ENCODE measurements around the gene KIF7.

The KIF7 gene

GRCh38 chr15:89667706-89667960 lies 12.4 kb upstream of the KIF7 start:
- H3K9me3 ChIP-seq (ENCODE audit: low read length), result no peaks in the 10 kb centered on the region
- peaks cover 13% of the 10 kb centered on the region for H3K4me1 ChIP-seq (ENCODE audit: insufficient read depth, low read length)
- no peak overlapping the region for H3K27ac ChIP-seq (ENCODE audit: low read depth, low read length)
- H3K4me3 ChIP-seq (ENCODE audit: low read depth in 1 of 2, low read length in 2 of 2), result no peak overlapping the region
- H3K27me3 ChIP-seq (ENCODE audit: control insufficient read depth in 1 of 2, insufficient read depth in 2 of 2, low read length in 2 of 2), result no peaks in the 10 kb centered on the region
- H3K9ac ChIP-seq (ENCODE audit: low read length), result no peak overlapping the region
- no peaks in the 10 kb centered on the region for H3K36me3 ChIP-seq (ENCODE audit: insufficient read depth, low read length)

- no peaks in the 10 kb centered on the region for H3K36me3 ChIP-seq (ENCODE audit: insufficient read depth, low read length)
- no peaks in the 10 kb centered on the region for H3K9me3 ChIP-seq (ENCODE audit: low read length)
- no peak overlapping the region for H3K9ac ChIP-seq (ENCODE audit: low read length)
- no peak overlapping the region for H3K27ac ChIP-seq (ENCODE audit: low read depth, low read length)
- peaks cover 9% of the 10 kb centered on the region for H3K4me1 ChIP-seq (ENCODE audit: insufficient read depth, low read length)
- H3K27me3 ChIP-seq (ENCODE audit: control insufficient read depth in 1 of 2, insufficient read depth in 2 of 2, low read length in 2 of 2), result no peaks in the 10 kb centered on the region
- no peak overlapping the region for H3K4me3 ChIP-seq (ENCODE audit: low read depth in 1 of 2, low read length in 2 of 2)
Observed at GRCh38 chr15:89666858-89667705, 11.8 kb upstream of the KIF7 start.

GRCh38 chr15:89666184-89666857 lies 11.1 kb upstream of the KIF7 start:
- Histone ChIP-seq H3K9ac (ENCODE audit: low read length) (no peak overlapping the region), H3K27ac (ENCODE audit: low read depth, low read length) (peak overlapping the region; percentile 80), H3K36me3 (ENCODE audit: insufficient read depth, low read length) (no peaks in the 10 kb centered on the region), H3K4me3 (ENCODE audit: low read depth in 1 of 2, low read length in 2 of 2) (peak overlapping the region; percentile 23 to 47), H3K4me1 (ENCODE audit: insufficient read depth, low read length) (peaks cover 9% of the 10 kb centered on the region), H3K27me3 (ENCODE audit: control insufficient read depth in 1 of 2, insufficient read depth in 2 of 2, low read length in 2 of 2) (no peaks in the 10 kb centered on the region), H3K9me3 (ENCODE audit: low read length) (no peaks in the 10 kb centered on the region)

GRCh38 chr15:89665449-89666181 lies 10.3 kb upstream of the KIF7 start:
- Histone ChIP-seq H3K36me3 (ENCODE audit: insufficient read depth, low read length) (no peaks in the 10 kb centered on the region), H3K9ac (ENCODE audit: low read length) (no peak overlapping the region), H3K9me3 (ENCODE audit: low read length) (no peaks in the 10 kb centered on the region), H3K27ac (ENCODE audit: low read depth, low read length) (peak overlapping the region; percentile 80), H3K4me3 (ENCODE audit: low read depth in 1 of 2, low read length in 2 of 2) (peak overlapping the region; percentile 23 to 49), H3K27me3 (ENCODE audit: control insufficient read depth in 1 of 2, insufficient read depth in 2 of 2, low read length in 2 of 2) (no peaks in the 10 kb centered on the region), H3K4me1 (ENCODE audit: insufficient read depth, low read length) (peaks cover 9% of the 10 kb centered on the region)

- Histone ChIP-seq H3K27me3 (ENCODE audit: control insufficient read depth in 1 of 2, insufficient read depth in 2 of 2, low read length in 2 of 2) (no peaks in the 10 kb centered on the region), H3K9ac (ENCODE audit: low read length) (no peak overlapping the region), H3K4me1 (ENCODE audit: insufficient read depth, low read length) (peaks cover 9% of the 10 kb centered on the region), H3K36me3 (ENCODE audit: insufficient read depth, low read length) (no peaks in the 10 kb centered on the region), H3K27ac (ENCODE audit: low read depth, low read length) (no peak overlapping the region), H3K4me3 (ENCODE audit: low read depth in 1 of 2, low read length in 2 of 2) (no peak overlapping the region), H3K9me3 (ENCODE audit: low read length) (no peaks in the 10 kb centered on the region)
Observed at GRCh38 chr15:89664441-89665350, 9.4 kb upstream of the KIF7 start.

- H3K4me1 ChIP-seq (ENCODE audit: insufficient read depth, low read length), result peaks cover 9% of the 10 kb centered on the region
- no peak overlapping the region for H3K9ac ChIP-seq (ENCODE audit: low read length)
- H3K9me3 ChIP-seq (ENCODE audit: low read length), result no peaks in the 10 kb centered on the region
- H3K36me3 ChIP-seq (ENCODE audit: insufficient read depth, low read length), result no peaks in the 10 kb centered on the region
- no peak overlapping the region for H3K4me3 ChIP-seq (ENCODE audit: low read depth in 1 of 2, low read length in 2 of 2)
- no peaks in the 10 kb centered on the region for H3K27me3 ChIP-seq (ENCODE audit: control insufficient read depth in 1 of 2, insufficient read depth in 2 of 2, low read length in 2 of 2)
- H3K27ac ChIP-seq (ENCODE audit: low read depth, low read length), result no peak overlapping the region
Observed at GRCh38 chr15:89662893-89663626, 7.8 kb upstream of the KIF7 start.

- H3K27me3 ChIP-seq (ENCODE audit: control insufficient read depth in 1 of 2, insufficient read depth in 2 of 2, low read length in 2 of 2), result no peaks in the 10 kb centered on the region
- no peaks in the 10 kb centered on the region for H3K9me3 ChIP-seq (ENCODE audit: low read length)
- no peak overlapping the region for H3K4me3 ChIP-seq (ENCODE audit: low read depth in 1 of 2, low read length in 2 of 2)
- H3K9ac ChIP-seq (ENCODE audit: low read length), result no peak overlapping the region
- peaks cover 9% of the 10 kb centered on the region for H3K4me1 ChIP-seq (ENCODE audit: insufficient read depth, low read length)
- H3K36me3 ChIP-seq (ENCODE audit: insufficient read depth, low read length), result no peaks in the 10 kb centered on the region
- no peak overlapping the region for H3K27ac ChIP-seq (ENCODE audit: low read depth, low read length)
Observed at GRCh38 chr15:89660556-89660955, 5.3 kb upstream of the KIF7 start.

GRCh38 chr15:89659295-89659694 lies 4.0 kb upstream of the KIF7 start:
- no peak overlapping the region for H3K9ac ChIP-seq (ENCODE audit: low read length)
- no peak overlapping the region for H3K27ac ChIP-seq (ENCODE audit: low read depth, low read length)
- H3K4me1 ChIP-seq (ENCODE audit: insufficient read depth, low read length), result peaks cover 8% of the 10 kb centered on the region
- no peaks in the 10 kb centered on the region for H3K36me3 ChIP-seq (ENCODE audit: insufficient read depth, low read length)
- no peaks in the 10 kb centered on the region for H3K27me3 ChIP-seq (ENCODE audit: control insufficient read depth in 1 of 2, insufficient read depth in 2 of 2, low read length in 2 of 2)
- H3K4me3 ChIP-seq (ENCODE audit: low read depth in 1 of 2, low read length in 2 of 2), result no peak overlapping the region
- no peaks in the 10 kb centered on the region for H3K9me3 ChIP-seq (ENCODE audit: low read length)

GRCh38 chr15:89657686-89658200 lies 2.5 kb upstream of the KIF7 start:
- H3K36me3 ChIP-seq (ENCODE audit: insufficient read depth, low read length), result no peaks in the 10 kb centered on the region
- no peak overlapping the region for H3K4me3 ChIP-seq (ENCODE audit: low read depth in 1 of 2, low read length in 2 of 2)
- H3K4me1 ChIP-seq (ENCODE audit: insufficient read depth, low read length), result peaks cover 5% of the 10 kb centered on the region
- no peak overlapping the region for H3K9ac ChIP-seq (ENCODE audit: low read length)
- H3K27me3 ChIP-seq (ENCODE audit: control insufficient read depth in 1 of 2, insufficient read depth in 2 of 2, low read length in 2 of 2), result no peaks in the 10 kb centered on the region
- H3K9me3 ChIP-seq (ENCODE audit: low read length), result no peaks in the 10 kb centered on the region
- H3K27ac ChIP-seq (ENCODE audit: low read depth, low read length), result no peak overlapping the region

- H3K4me1 ChIP-seq (ENCODE audit: insufficient read depth, low read length), result peaks cover 5% of the 10 kb centered on the region
- H3K36me3 ChIP-seq (ENCODE audit: insufficient read depth, low read length), result no peaks in the 10 kb centered on the region
- H3K9ac ChIP-seq (ENCODE audit: low read length), result no peak overlapping the region
- H3K4me3 ChIP-seq (ENCODE audit: low read depth in 1 of 2, low read length in 2 of 2), result no peak overlapping the region
- H3K27ac ChIP-seq (ENCODE audit: low read depth, low read length), result no peak overlapping the region
- H3K9me3 ChIP-seq (ENCODE audit: low read length), result no peaks in the 10 kb centered on the region
- H3K27me3 ChIP-seq (ENCODE audit: control insufficient read depth in 1 of 2, insufficient read depth in 2 of 2, low read length in 2 of 2), result no peaks in the 10 kb centered on the region
Observed at GRCh38 chr15:89656116-89656815, 999 bp upstream of the KIF7 start.
